ENCODE data around the gene KRT32. TPM values are rescaled to one million over a fixed set of nuclear protein-coding genes. Genes with fewer than 3 reads are reported as not detected.

Gene KRT32
- total and polyA plus RNA-seq, 2 donors = 2.2 to 2.5 TPM

- Histone ChIP-seq H3K36me3 (ENCODE audit: control insufficient read depth in 2 of 2, insufficient read depth in 2 of 2, low read length in 1 of 2) (no peaks in the 10 kb centered on the region), H3K4me3 (ENCODE audit: low read length in 2 of 2) (no peak overlapping the region)
- WGBS = 77% methylated on average over 10 of the region's 10 CpGs
These were observed 40.2 kb upstream of the KRT32 start for GRCh38 chr17:41507315-41507880.

GRCh38 chr17:41505809-41506767 lies 38.9 kb upstream of the KRT32 start:
- WGBS = 82% methylated on average over 14 of the region's 14 CpGs
- no peak overlapping the region for H3K4me3 ChIP-seq (ENCODE audit: low read length in 2 of 2)
- H3K36me3 ChIP-seq (ENCODE audit: control insufficient read depth in 2 of 2, insufficient read depth in 2 of 2, low read length in 1 of 2) = no peaks in the 10 kb centered on the region
- no peak for DNase-seq (ENCODE audit: low read depth in 6 of 9, low spot score in 9 of 9)
- no peaks in the 10 kb centered on the region for H3K27me3 ChIP-seq (ENCODE audit: control insufficient read depth in 2 of 2, insufficient read depth in 1 of 2, low read length in 1 of 2)
- no peaks in the 10 kb centered on the region for H3K9me3 ChIP-seq (ENCODE audit: control insufficient read depth in 2 of 2, insufficient read depth in 1 of 2, low read length in 1 of 2)
- H3K27ac ChIP-seq (ENCODE audit: low read depth in 1 of 2, low read length in 1 of 2) = no peak overlapping the region
- H3K4me1 ChIP-seq (ENCODE audit: control insufficient read depth in 2 of 2, insufficient read depth in 2 of 2, low read length in 2 of 2) = peaks cover 0 to 11% of the 10 kb centered on the region in 2 donors

More at GRCh38 chr17:41507315-41507880, 40.2 kb upstream of the KRT32 start:
- Histone ChIP-seq H3K9me3 (ENCODE audit: control insufficient read depth in 2 of 2, insufficient read depth in 1 of 2, low read length in 1 of 2) (no peaks in the 10 kb centered on the region), H3K27ac (ENCODE audit: low read depth in 1 of 2, low read length in 1 of 2) (no peak overlapping the region), H3K27me3 (ENCODE audit: control insufficient read depth in 2 of 2, insufficient read depth in 1 of 2, low read length in 1 of 2) (no peaks in the 10 kb centered on the region), H3K4me1 (ENCODE audit: control insufficient read depth in 2 of 2, insufficient read depth in 2 of 2, low read length in 2 of 2) (peaks cover 0 to 11% of the 10 kb centered on the region in 2 donors)
- no peak for DNase-seq (ENCODE audit: low read depth in 6 of 9, low spot score in 9 of 9)

- no peaks in the 10 kb centered on the region for H3K9me3 ChIP-seq (ENCODE audit: control insufficient read depth in 2 of 2, insufficient read depth in 1 of 2, low read length in 1 of 2)
- H3K27ac ChIP-seq (ENCODE audit: low read depth in 1 of 2, low read length in 1 of 2) = peak within 1 kb of the TSS in 1 of 2 donors; percentile 30
- no peak within 1 kb of the TSS for H3K4me3 ChIP-seq (ENCODE audit: low read length in 2 of 2)
- no peaks in the 10 kb centered on the region for H3K27me3 ChIP-seq (ENCODE audit: control insufficient read depth in 2 of 2, insufficient read depth in 1 of 2, low read length in 1 of 2)
- no peak for DNase-seq (ENCODE audit: low read depth in 6 of 9, low spot score in 9 of 9)
- H3K36me3 ChIP-seq (ENCODE audit: control insufficient read depth in 2 of 2, insufficient read depth in 2 of 2, low read length in 1 of 2) = no peaks in the 10 kb centered on the region
- H3K4me1 ChIP-seq (ENCODE audit: control insufficient read depth in 2 of 2, insufficient read depth in 2 of 2, low read length in 2 of 2) = peaks cover 0 to 11% of the 10 kb centered on the region in 2 donors
- 92% methylated on average over 17 of the region's 17 CpGs for WGBS
These were observed 38.0 kb upstream of the KRT32 start, which contains the start of gene KRT13 for GRCh38 chr17:41505007-41505808. Gene KRT13, minus strand, starts transcription at chr17:41505612. Its CDS starts 62 bp downstream, at chr17:41505550.

GRCh38 chr17:41504246-41504977 lies 37.2 kb upstream of the KRT32 start:
- 89% methylated on average over 8 of the region's 8 CpGs for WGBS
- DNase-seq (ENCODE audit: low read depth in 6 of 9, low spot score in 9 of 9) = peak in 1 of 9 donors; percentile 12
- Histone ChIP-seq H3K9me3 (ENCODE audit: control insufficient read depth in 2 of 2, insufficient read depth in 1 of 2, low read length in 1 of 2) (no peaks in the 10 kb centered on the region), H3K4me3 (ENCODE audit: low read length in 2 of 2) (no peak overlapping the region), H3K27me3 (ENCODE audit: control insufficient read depth in 2 of 2, insufficient read depth in 1 of 2, low read length in 1 of 2) (no peaks in the 10 kb centered on the region), H3K27ac (ENCODE audit: low read depth in 1 of 2, low read length in 1 of 2) (peak overlapping the region in 1 of 2 donors; percentile 28), H3K4me1 (ENCODE audit: control insufficient read depth in 2 of 2, insufficient read depth in 2 of 2, low read length in 2 of 2) (peaks cover 0 to 11% of the 10 kb centered on the region in 2 donors), H3K36me3 (ENCODE audit: control insufficient read depth in 2 of 2, insufficient read depth in 2 of 2, low read length in 1 of 2) (no peaks in the 10 kb centered on the region)

- 95% methylated on average over 9 of the region's 9 CpGs for WGBS
- no peak overlapping the region for H3K4me3 ChIP-seq (ENCODE audit: low read length in 2 of 2)
These were observed 36.0 kb upstream of the KRT32 start for GRCh38 chr17:41503202-41503601.

GRCh38 chr17:41500131-41500911 lies 33.1 kb upstream of the KRT32 start:
- DNase-seq (ENCODE audit: low read depth in 6 of 9, low spot score in 9 of 9) = no peak
- peaks cover 0 to 9% of the 10 kb centered on the region in 2 donors for H3K4me1 ChIP-seq (ENCODE audit: control insufficient read depth in 2 of 2, insufficient read depth in 2 of 2, low read length in 2 of 2)
- H3K4me3 ChIP-seq (ENCODE audit: low read length in 2 of 2) = no peak overlapping the region
- WGBS = 84% methylated on average over 15 of the region's 15 CpGs
- H3K36me3 ChIP-seq (ENCODE audit: control insufficient read depth in 2 of 2, insufficient read depth in 2 of 2, low read length in 1 of 2) = no peaks in the 10 kb centered on the region
- no peak overlapping the region for H3K27ac ChIP-seq (ENCODE audit: low read depth in 1 of 2, low read length in 1 of 2)
- H3K27me3 ChIP-seq (ENCODE audit: control insufficient read depth in 2 of 2, insufficient read depth in 1 of 2, low read length in 1 of 2) = no peaks in the 10 kb centered on the region
- H3K9me3 ChIP-seq (ENCODE audit: control insufficient read depth in 2 of 2, insufficient read depth in 1 of 2, low read length in 1 of 2) = no peaks in the 10 kb centered on the region

More at GRCh38 chr17:41503202-41503601, 36.0 kb upstream of the KRT32 start:
- H3K27ac ChIP-seq (ENCODE audit: low read depth in 1 of 2, low read length in 1 of 2) = no peak overlapping the region
- no peaks in the 10 kb centered on the region for H3K27me3 ChIP-seq (ENCODE audit: control insufficient read depth in 2 of 2, insufficient read depth in 1 of 2, low read length in 1 of 2)
- H3K4me1 ChIP-seq (ENCODE audit: control insufficient read depth in 2 of 2, insufficient read depth in 2 of 2, low read length in 2 of 2) = peaks cover 0 to 14% of the 10 kb centered on the region in 2 donors
- H3K9me3 ChIP-seq (ENCODE audit: control insufficient read depth in 2 of 2, insufficient read depth in 1 of 2, low read length in 1 of 2) = no peaks in the 10 kb centered on the region
- no peaks in the 10 kb centered on the region for H3K36me3 ChIP-seq (ENCODE audit: control insufficient read depth in 2 of 2, insufficient read depth in 2 of 2, low read length in 1 of 2)
- DNase-seq (ENCODE audit: low read depth in 6 of 9, low spot score in 9 of 9) = no peak

- no peaks in the 10 kb centered on the region for H3K27me3 ChIP-seq (ENCODE audit: control insufficient read depth in 2 of 2, insufficient read depth in 1 of 2, low read length in 1 of 2)
- H3K4me1 ChIP-seq (ENCODE audit: control insufficient read depth in 2 of 2, insufficient read depth in 2 of 2, low read length in 2 of 2) = peaks cover 0 to 3% of the 10 kb centered on the region in 2 donors
- H3K4me3 ChIP-seq (ENCODE audit: low read length in 2 of 2) = no peak overlapping the region
- H3K27ac ChIP-seq (ENCODE audit: low read depth in 1 of 2, low read length in 1 of 2) = no peak overlapping the region
- H3K9me3 ChIP-seq (ENCODE audit: control insufficient read depth in 2 of 2, insufficient read depth in 1 of 2, low read length in 1 of 2) = no peaks in the 10 kb centered on the region
- H3K36me3 ChIP-seq (ENCODE audit: control insufficient read depth in 2 of 2, insufficient read depth in 2 of 2, low read length in 1 of 2) = no peaks in the 10 kb centered on the region
- WGBS = 90% methylated on average over 5 of the region's 5 CpGs
- DNase-seq (ENCODE audit: low read depth in 6 of 9, low spot score in 9 of 9) = no peak
These were observed 32.5 kb upstream of the KRT32 start for GRCh38 chr17:41499714-41500113.

GRCh38 chr17:41498276-41498675 lies 31.1 kb upstream of the KRT32 start:
- WGBS = 85% methylated on average over 6 of the region's 6 CpGs
- H3K4me3 ChIP-seq (ENCODE audit: low read length in 2 of 2) = no peak overlapping the region
- peaks cover 0 to 5% of the 10 kb centered on the region in 2 donors for H3K4me1 ChIP-seq (ENCODE audit: control insufficient read depth in 2 of 2, insufficient read depth in 2 of 2, low read length in 2 of 2)
- H3K36me3 ChIP-seq (ENCODE audit: control insufficient read depth in 2 of 2, insufficient read depth in 2 of 2, low read length in 1 of 2) = no peaks in the 10 kb centered on the region
- H3K27ac ChIP-seq (ENCODE audit: low read depth in 1 of 2, low read length in 1 of 2) = peak overlapping the region in 1 of 2 donors; percentile 11
- no peaks in the 10 kb centered on the region for H3K27me3 ChIP-seq (ENCODE audit: control insufficient read depth in 2 of 2, insufficient read depth in 1 of 2, low read length in 1 of 2)
- no peak for DNase-seq (ENCODE audit: low read depth in 6 of 9, low spot score in 9 of 9)
- H3K9me3 ChIP-seq (ENCODE audit: control insufficient read depth in 2 of 2, insufficient read depth in 1 of 2, low read length in 1 of 2) = no peaks in the 10 kb centered on the region

All from thymus (tissue), 11 donors.